ENCODE data around the gene RNASE11. TPM values are rescaled to one million over a fixed set of nuclear protein-coding genes. Genes with fewer than 3 reads are reported as not detected.

Gene RNASE11
- total and polyA plus RNA-seq, 9 of the 15 experiments (the other 6 are each of a cell fraction or from before 2014, with no cell fraction given), result 0.16 to 0.29 (median 0.22) TPM; not detected in 6

GRCh38 chr14:20632831-20633691 is 45.3 kb upstream of the RNASE11 start (continued):
- TF ChIP-seq ZNF121 (CRISPR knock-in tag; conservative IDR thresholded peaks at IDR 0.05) (no peak), COPS2 (conservative IDR thresholded peaks at IDR 0.05) (no peak), SNIP1 (IDR thresholded peaks at IDR 0.05; ENCODE audit: low read depth) (no peak), ZNF449 (CRISPR knock-in tag; IDR thresholded peaks at IDR 0.05) (no peak), ZFX (CRISPR knock-in tag; IDR thresholded peaks at IDR 0.05) (no peak), CAMTA2 (CRISPR knock-in tag; conservative IDR thresholded peaks at IDR 0.05) (no peak), KLF6 (CRISPR knock-in tag; IDR thresholded peaks at IDR 0.05; ENCODE audit: borderline replicate concordance) (no peak), ZNF41 (CRISPR knock-in tag; conservative IDR thresholded peaks at IDR 0.05) (no peak), ZNF79 (CRISPR knock-in tag; IDR thresholded peaks at IDR 0.05; ENCODE audit: low read depth) (no peak), ZNF507 (tag; conservative IDR thresholded peaks at IDR 0.05) (no peak), NONO (IDR thresholded peaks at IDR 0.05; ENCODE audit: low read depth in 2 of 2, low read length in 1 of 2) (no peak), MAFG (tag; conservative IDR thresholded peaks at IDR 0.05) (no peak), SETDB1 (IDR thresholded peaks at IDR 0.05; ENCODE audit: low read length) (no peak), MCM7 (IDR thresholded peaks at IDR 0.05) (no peak), DNMT1 (IDR thresholded peaks at IDR 0.05) (no peak), NFYB (IDR thresholded peaks at IDR 0.05; ENCODE audit: extremely low read depth, insufficient read length) (no peak), ZNF764 (CRISPR knock-in tag; IDR thresholded peaks at IDR 0.05; ENCODE audit: low read depth) (no peak), ARID3A (IDR thresholded peaks at IDR 0.05; ENCODE audit: borderline replicate concordance, low read depth, low read length) (no peak), KDM5B (IDR thresholded peaks at IDR 0.05; ENCODE audit: insufficient replicate concordance, low read depth, low read length) (no peak), USF1 (CRISPR knock-in tag; IDR thresholded peaks at IDR 0.05) (no peak), BCOR (IDR thresholded peaks at IDR 0.05) (peak; percentile 66), PREB (CRISPR knock-in tag; IDR thresholded peaks at IDR 0.05) (no peak), CREB3L1 (IDR thresholded peaks at IDR 0.05; ENCODE audit: borderline replicate concordance, low read depth) (0 out of 2 replicates have a peak, but pooled peaks have one; percentile 25)

Data from K562 (cell line).